ENCODE results near the gene ATP9B.

Gene ATP9B

GRCh38 chr18:79416677-79417052 is 347.5 kb downstream of the ATP9B start:
- TF ChIP-seq ZFX (IDR thresholded peaks at IDR 0.05) (no peak), CTCF (conservative IDR thresholded peaks at IDR 0.05) (no peak)

GRCh38 chr18:79418236-79418635 is 349.0 kb downstream of the ATP9B start:
- no peak overlapping the region for H3K27ac ChIP-seq
- no peak for TF ChIP-seq ZFX (IDR thresholded peaks at IDR 0.05)
- TF ChIP-seq CTCF (conservative IDR thresholded peaks at IDR 0.05): no peak

More at GRCh38 chr18:79416677-79417052, 347.5 kb downstream of the ATP9B start:
- H3K27ac ChIP-seq: no peak overlapping the region

DNA sequence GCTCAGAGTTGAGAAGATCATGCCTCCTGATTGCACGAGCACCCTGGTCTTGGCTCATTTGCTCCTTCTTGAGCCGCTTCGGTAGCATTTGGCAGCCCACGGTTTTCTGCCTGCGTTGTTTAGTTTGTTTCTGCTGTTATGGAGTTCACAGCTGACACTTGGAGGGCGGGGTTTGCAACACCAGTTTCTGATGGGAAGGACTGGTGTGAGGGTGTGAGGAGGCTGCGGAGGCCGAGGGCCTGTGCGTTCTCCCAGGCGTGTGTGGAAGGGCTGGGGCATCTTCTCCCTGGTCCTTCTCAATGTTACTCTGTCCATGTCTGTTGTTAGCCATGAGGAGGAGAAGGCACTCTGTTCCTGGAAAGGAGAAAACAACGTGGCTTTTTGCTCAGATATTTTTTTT is 349.4 kb downstream of the ATP9B start:
- no peak overlapping the region for H3K27ac ChIP-seq
- no peak for TF ChIP-seq ZFX (IDR thresholded peaks at IDR 0.05)
- no peak for TF ChIP-seq CTCF (conservative IDR thresholded peaks at IDR 0.05)

- no peak overlapping the region for H3K27ac ChIP-seq
These were observed 351.0 kb downstream of the ATP9B start for GRCh38 chr18:79420033-79420745.

GRCh38 chr18:79421275-79421857 is 352.2 kb downstream of the ATP9B start:
- no peak for TF ChIP-seq ZFX (IDR thresholded peaks at IDR 0.05)
- H3K27ac ChIP-seq: no peak overlapping the region

More at GRCh38 chr18:79420033-79420745, 351.0 kb downstream of the ATP9B start:
- no peak for TF ChIP-seq CTCF (conservative IDR thresholded peaks at IDR 0.05)
- TF ChIP-seq ZFX (IDR thresholded peaks at IDR 0.05): no peak

DNA sequence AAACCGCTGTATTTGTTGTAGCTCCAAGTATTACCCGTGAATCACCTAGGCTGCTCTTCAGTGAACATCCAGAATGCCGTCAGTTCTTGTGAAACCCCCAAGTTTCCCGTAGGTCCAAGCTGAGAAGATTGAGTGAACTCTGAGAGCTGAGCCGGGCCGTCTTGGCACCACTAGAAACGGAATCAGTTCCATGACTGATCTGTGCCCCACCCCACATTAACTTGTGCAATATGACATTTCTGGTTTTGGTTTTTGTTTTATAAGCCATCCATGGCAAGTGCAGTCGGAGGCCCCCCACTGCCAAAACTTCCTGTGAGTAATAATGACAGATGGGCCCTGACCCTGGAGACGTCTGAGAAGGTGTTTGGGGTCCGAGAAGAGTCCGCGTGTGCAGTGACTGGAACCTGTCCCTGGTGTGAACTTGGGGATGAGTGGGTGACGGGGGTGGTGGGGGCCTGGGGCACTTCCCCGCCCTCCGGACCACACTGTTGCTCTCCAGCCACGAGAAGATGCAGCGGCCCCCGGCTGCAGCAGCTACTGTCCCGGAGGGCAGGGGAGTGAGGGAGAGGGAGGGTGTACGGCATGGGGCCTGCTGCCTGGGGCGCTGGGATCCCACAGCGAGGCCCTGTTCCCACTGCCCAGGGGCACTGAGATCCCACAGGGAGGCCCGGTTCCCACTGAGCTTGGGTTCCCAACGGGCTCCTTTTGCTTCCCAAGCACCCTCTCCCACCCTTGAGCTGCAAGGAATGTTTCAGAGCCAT is 353.0 kb downstream of the ATP9B start:
- TF ChIP-seq ZFX (IDR thresholded peaks at IDR 0.05): no peak
- no peak for TF ChIP-seq CTCF (conservative IDR thresholded peaks at IDR 0.05)
- H3K27ac ChIP-seq: no peak overlapping the region

DNA sequence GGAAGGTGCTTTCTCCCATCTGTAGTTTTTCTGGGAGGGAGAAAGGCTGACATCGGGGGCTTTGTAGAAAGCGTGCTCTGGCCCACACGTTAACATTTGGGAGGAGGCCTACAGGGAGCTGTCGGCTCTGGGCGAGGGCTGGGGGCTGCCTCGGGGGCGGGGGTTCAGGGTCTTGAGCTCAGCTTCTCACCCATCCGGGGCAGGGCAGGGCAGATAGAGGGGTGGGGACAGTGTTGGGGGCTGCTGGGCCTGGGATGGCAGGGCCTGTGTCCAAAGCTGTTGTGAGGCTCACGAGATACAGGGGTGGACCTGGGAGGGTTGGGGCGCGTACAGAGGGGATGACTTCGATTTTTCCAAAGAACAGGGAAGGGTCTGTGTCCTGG is 353.6 kb downstream of the ATP9B start:
- TF ChIP-seq ZFX (IDR thresholded peaks at IDR 0.05): no peak
- TF ChIP-seq CTCF (conservative IDR thresholded peaks at IDR 0.05): no peak
- H3K27ac ChIP-seq: no peak overlapping the region
